ENCODE results near the gene IGFBP7. TPM values are rescaled to one million over a fixed set of nuclear protein-coding genes. Genes with fewer than 3 reads are reported as not detected.

The IGFBP7 gene
- total and polyA plus RNA-seq, 2 of the 8 experiments (the other 6 are each of a cell fraction or from before 2014, with no cell fraction given): 0.17 to 0.48 TPM

GRCh38 chr4:57043347-57044251 is 66.6 kb downstream of the IGFBP7 start:
- H3K4me2 ChIP-seq (ENCODE audit: insufficient read depth in 1 of 2, low read depth in 2 of 2, low read length in 2 of 2): no peak overlapping the region
- H3K4me1 ChIP-seq (replicated peaks in 1 of 4; ENCODE audit: control insufficient read depth in 3 of 4, insufficient read depth in 4 of 4, low read length in 3 of 4): no peaks in the 10 kb centered on the region
- H3K79me2 ChIP-seq (ENCODE audit: control insufficient read depth in 1 of 2, insufficient read depth in 2 of 2, low read length in 2 of 2): no peaks in the 10 kb centered on the region
- no peak overlapping the region for H2BK5ac ChIP-seq (ENCODE audit: low read depth, low read length)
- no peak overlapping the region for H3K4me3 ChIP-seq (ENCODE audit: extremely low read depth in 1 of 4, insufficient read depth in 2 of 4, low read depth in 3 of 4, low read length in 4 of 4)
- H3K79me1 ChIP-seq (ENCODE audit: low read depth, low read length): no peaks in the 10 kb centered on the region
- H3K56ac ChIP-seq (replicated peaks; ENCODE audit: insufficient read length, low read depth, low read length): no peak overlapping the region
- H2BK12ac ChIP-seq (ENCODE audit: low read depth, low read length): no peak overlapping the region
- no peak overlapping the region for H2BK15ac ChIP-seq (ENCODE audit: low read length)
- H3K23me2 ChIP-seq (ENCODE audit: low read depth, low read length): no peaks in the 10 kb centered on the region
- H2AFZ ChIP-seq (ENCODE audit: low read length): 0 out of 2 replicates have a peak overlapping the region, but pooled peaks have one; percentile 13
- H3K36me3 ChIP-seq (ENCODE audit: control insufficient read depth in 2 of 4, insufficient read depth in 4 of 4, low read length in 3 of 4): no peaks in the 10 kb centered on the region
- no peaks in the 10 kb centered on the region for H3K9me3 ChIP-seq (ENCODE audit: insufficient read depth in 2 of 2, low read depth in 1 of 2, low read length in 1 of 2)
- H4K20me1 ChIP-seq (replicated peaks in 1 of 2; ENCODE audit: control insufficient read depth in 1 of 2, insufficient read depth in 2 of 2, low read length in 2 of 2): no peaks in the 10 kb centered on the region
- no peak overlapping the region for H2AK5ac ChIP-seq (ENCODE audit: low read depth, low read length)
- H3K14ac ChIP-seq (ENCODE audit: insufficient read length): no peak overlapping the region
- 82% methylated on average over 6 of the region's 6 CpGs; no CpG with 5 or more reads in 1 of the 2 experiments for WGBS, 2 experiments (ENCODE audit: extremely low coverage in 1 of 2, insufficient coverage in 1 of 2, insufficient read length in 1 of 2, insufficient replicate concordance in 2 of 2, low coverage in 1 of 2, low lambda C conversion rate in 2 of 2, missing lambda C conversion rate in 1 of 2)
- no peak overlapping the region for H3K27ac ChIP-seq (ENCODE audit: low read depth, low read length)
- FAIRE-seq (no peak), DNase-seq (ENCODE audit: low read depth in 1 of 2, low spot score in 2 of 2) (no peak)
- ChIA-PET CTCF (ENCODE audit: partially characterized antibody) (interaction anchor here (0.5 to 0.7 kb wide), 2 partner anchors 30 to 120 kb away, joined by 3 read pairs; no protein-coding TSS in a partner anchor), POLR2A (ENCODE audit: partially characterized antibody) (interaction anchor here (1.2 kb wide), 1 partner anchor 9 kb away, joined by 4 read pairs; no protein-coding TSS in a partner anchor)
- H4K91ac ChIP-seq (replicated peaks; ENCODE audit: insufficient read length, low read length): no peak overlapping the region
- no peak overlapping the region for H3K4ac ChIP-seq (replicated peaks; ENCODE audit: insufficient read length, low read depth, low read length)
- no peak overlapping the region for H2BK120ac ChIP-seq (replicated peaks; ENCODE audit: low read depth, low read length)
- no peak overlapping the region for H2BK20ac ChIP-seq (ENCODE audit: low read length)
- no peak overlapping the region for H3K18ac ChIP-seq (ENCODE audit: extremely low read depth, low read length)
- no peak overlapping the region for H4K5ac ChIP-seq (ENCODE audit: insufficient read length, low read depth, low read length)
- H3K27me3 ChIP-seq (replicated peaks in 1 of 4; ENCODE audit: control insufficient read depth in 3 of 4, extremely low read depth in 1 of 4, insufficient read depth in 3 of 4, low read length in 3 of 4): no peaks in the 10 kb centered on the region
- no peak overlapping the region for H3K9ac ChIP-seq (replicated peaks in 1 of 4; ENCODE audit: extremely low read depth in 1 of 4, low read depth in 3 of 4, low read length in 3 of 4)
- H4K8ac ChIP-seq (ENCODE audit: extremely low read depth, insufficient read depth, low read length): no peak overlapping the region
- H3K23ac ChIP-seq (ENCODE audit: insufficient read length): no peak overlapping the region
- TF ChIP-seq BCL11A (IDR thresholded peaks at IDR 0.05; ENCODE audit: low read depth in 2 of 2, low read length in 2 of 2) (no peak), TBP (IDR thresholded peaks at IDR 0.05; ENCODE audit: low read depth, low read length) (no peak), HDAC2 (IDR thresholded peaks at IDR 0.05; ENCODE audit: borderline replicate concordance in 1 of 2, low read depth in 2 of 2, low read length in 2 of 2) (no peak), SUZ12 (IDR thresholded peaks at IDR 0.05; ENCODE audit: low read length) (no peak), CTCF (IDR thresholded peaks at IDR 0.05; ENCODE audit: control extremely low read depth in 1 of 3, insufficient read depth in 1 of 3, low read depth in 1 of 3, low read length in 3 of 3) (no peak), POLR2A (IDR thresholded peaks at IDR 0.05; ENCODE audit: control extremely low read depth in 1 of 2, low read depth in 2 of 2, low read length in 2 of 2) (no peak), E2F6 (IDR thresholded peaks at IDR 0.05) (no peak)
